Right lobe of liver (tissue), 6 donors: ENCODE data around the gene PPOX. TPM values are rescaled to one million over a fixed set of nuclear protein-coding genes. Genes with fewer than 3 reads are reported as not detected.

ENCODE experiments used
- ATAC-seq, 4 donors: fragments of 200-7000 bp; cut with Tn5 transposase; one replicate each; pipeline ENCODE4 v1.9.1; 2020; ENCODE audit warnings: mild to moderate bottlenecking in 4 of 4, moderate library complexity in 4 of 4
- DNase-seq, 3 donors: peaks; one replicate each; pipeline ENCODE4 v3.0.0-alpha.2; 2020
- H3K27ac ChIP-seq, 3 donors: fragments of 200-600 bp; one replicate each; pipeline ENCODE4 v1.8.0; 2022
- H3K27me3 ChIP-seq, 2 donors: fragments of 200-600 bp; one replicate each; pipeline ENCODE4 v1.8.0; 2022
- H3K36me3 ChIP-seq, 4 donors: fragments of 200-600 bp; sonication (generic) in 1 of 4; one replicate each; pipeline versions ENCODE4 v1.5.1 to v1.8.0; 2017 to 2022; ENCODE audit warnings: control low read depth in 1 of 4
- H3K4me1 ChIP-seq, 4 donors: fragments of 200-600 bp; sonication (generic) in 1 of 4; one replicate each; pipeline versions ENCODE4 v1.5.1 to v1.8.0; 2017 to 2022; ENCODE audit warnings: control low read depth in 1 of 4
- H3K4me3 ChIP-seq, 3 donors: fragments of 200-600 bp; one replicate each; pipeline ENCODE4 v1.8.0; 2022
- H3K9me3 ChIP-seq, 4 donors: fragments of 200-600 bp; sonication (generic) in 1 of 4; one replicate each; pipeline versions ENCODE4 v1.5.1 to v1.8.0; 2017 to 2022; ENCODE audit warnings: control low read depth in 1 of 4
- POLR2A ChIP-seq: fragments of 450-650 bp; IDR thresholded peaks from one replicate; pipeline ENCODE4 v1.6.1; 2017; ENCODE audit warnings: antibody characterized with exemption, mild to moderate bottlenecking
- WGBS: methylation state at CpG from one replicate; pipeline ENCODE4 v1.1.6; 2018; ENCODE audit warnings: low coverage, low lambda C conversion rate; ENCODE audit not compliant: insufficient coverage; ENCODE audit errors: missing lambda C conversion rate; 5-methylcytosine and 5-hydroxymethylcytosine counted together
- intact Hi-C, 2 donors: fragments of 100-400 bp; cut with DNase I; formaldehyde crosslinking; loops; one replicate each; pipeline versions ENCODE4 v1.11.2 to v1.14.1; 2022
- total RNA-seq, 6 experiments: library from RNA; depleted of rRNA in 2 of 6; stranded (reverse); fragments of >200 nt in 2 of 6; fragmentation: NEBNext Ultra II Directional in 3 of 6; extraction: Animal tissue kit (Norgen Biotek cat#: 25700) in 3 of 6; gene quantifications; one replicate each; pipeline versions ENCODE4 v1.1.0 to v1.2.4, GENCODE V29; 2016 to 2023
- TF ChIP-seq, protein P1 (sequence below), 4 donors: fragments of 200-600 bp in 3 of 4; fragments of 450-650 bp in 1 of 4; IDR thresholded peaks; one replicate each; pipeline versions ENCODE4 v1.5.1 to v1.8.0; 2016 to 2022; ENCODE audit warnings: antibody characterized with exemption in 4 of 4, mild to moderate bottlenecking in 2 of 4
- donor health status: DM: no; HTN: yes; CAD: no.
- donor health status: DM: no; HTN: no; CAD: no.
- donor health status: DM: no; HTN: no; CAD: no.
- donor health status: DM: no; HTN: yes; CAD: no.
- donor health status: DM: no; HTN: yes; CAD: no.

PPOX gene
- total RNA-seq, 6 experiments from 2014 or later: 7.6 to 14.3 (median 9.5) TPM

DNA sequence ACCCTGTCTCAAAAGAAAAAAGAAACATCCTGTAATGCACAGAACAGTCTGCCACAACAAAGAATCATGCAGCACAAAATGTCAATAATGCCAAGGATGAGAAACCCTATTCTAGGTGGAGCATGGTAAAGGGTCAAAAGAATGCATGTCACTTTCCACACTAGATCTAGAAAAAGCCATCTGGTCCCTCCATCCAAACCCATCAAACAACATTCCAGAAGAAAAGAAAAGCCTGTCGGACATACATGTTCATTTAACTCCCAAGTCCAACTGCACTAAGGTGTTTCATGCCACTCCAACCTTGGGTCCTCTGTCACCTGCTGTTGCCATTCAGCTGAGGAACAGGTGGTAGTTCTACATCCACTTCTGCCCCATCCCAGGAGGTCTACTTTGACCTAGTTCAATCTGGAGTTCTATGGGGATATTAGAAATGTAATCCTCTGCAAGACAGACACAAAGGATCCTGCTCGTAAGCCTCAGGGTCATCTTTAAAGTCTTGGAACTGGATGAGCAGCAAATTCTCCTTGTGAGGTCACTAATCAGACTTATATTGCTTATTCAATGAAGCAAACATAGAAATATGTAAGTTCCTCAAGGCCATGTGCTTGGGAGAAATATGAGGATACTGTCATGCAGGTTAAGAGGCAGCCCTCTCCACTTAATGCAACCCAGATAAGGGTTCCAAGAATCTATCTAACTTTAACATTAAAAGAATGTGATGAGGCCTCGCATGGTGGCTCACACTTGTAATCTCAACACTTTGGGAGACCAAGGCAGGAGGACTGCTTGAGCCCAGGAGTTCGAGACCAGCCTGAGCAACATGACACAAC is 37.4 kb upstream of the PPOX start:
- no peak for ATAC-seq
- no peak for TF ChIP-seq POLR2A
- TF ChIP-seq, protein P1, sequence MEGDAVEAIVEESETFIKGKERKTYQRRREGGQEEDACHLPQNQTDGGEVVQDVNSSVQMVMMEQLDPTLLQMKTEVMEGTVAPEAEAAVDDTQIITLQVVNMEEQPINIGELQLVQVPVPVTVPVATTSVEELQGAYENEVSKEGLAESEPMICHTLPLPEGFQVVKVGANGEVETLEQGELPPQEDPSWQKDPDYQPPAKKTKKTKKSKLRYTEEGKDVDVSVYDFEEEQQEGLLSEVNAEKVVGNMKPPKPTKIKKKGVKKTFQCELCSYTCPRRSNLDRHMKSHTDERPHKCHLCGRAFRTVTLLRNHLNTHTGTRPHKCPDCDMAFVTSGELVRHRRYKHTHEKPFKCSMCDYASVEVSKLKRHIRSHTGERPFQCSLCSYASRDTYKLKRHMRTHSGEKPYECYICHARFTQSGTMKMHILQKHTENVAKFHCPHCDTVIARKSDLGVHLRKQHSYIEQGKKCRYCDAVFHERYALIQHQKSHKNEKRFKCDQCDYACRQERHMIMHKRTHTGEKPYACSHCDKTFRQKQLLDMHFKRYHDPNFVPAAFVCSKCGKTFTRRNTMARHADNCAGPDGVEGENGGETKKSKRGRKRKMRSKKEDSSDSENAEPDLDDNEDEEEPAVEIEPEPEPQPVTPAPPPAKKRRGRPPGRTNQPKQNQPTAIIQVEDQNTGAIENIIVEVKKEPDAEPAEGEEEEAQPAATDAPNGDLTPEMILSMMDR (IDR thresholded peaks at IDR 0.05): no peak
- Histone ChIP-seq H3K4me1 (peaks cover 0 to 14% (median 4%) of the 10 kb centered on the region in 4 donors), H3K27me3 (no peaks in the 10 kb centered on the region), H3K27ac (no peak overlapping the region), H3K36me3 (peaks cover 0 to 35% (median 9%) of the 10 kb centered on the region in 4 donors), H3K4me3 (no peak overlapping the region), H3K9me3 (no peaks in the 10 kb centered on the region)
- intact Hi-C loops: no loop called here
- WGBS: 94% methylated on average over 3 of the region's 4 CpGs
- no peak for DNase-seq

DNA sequence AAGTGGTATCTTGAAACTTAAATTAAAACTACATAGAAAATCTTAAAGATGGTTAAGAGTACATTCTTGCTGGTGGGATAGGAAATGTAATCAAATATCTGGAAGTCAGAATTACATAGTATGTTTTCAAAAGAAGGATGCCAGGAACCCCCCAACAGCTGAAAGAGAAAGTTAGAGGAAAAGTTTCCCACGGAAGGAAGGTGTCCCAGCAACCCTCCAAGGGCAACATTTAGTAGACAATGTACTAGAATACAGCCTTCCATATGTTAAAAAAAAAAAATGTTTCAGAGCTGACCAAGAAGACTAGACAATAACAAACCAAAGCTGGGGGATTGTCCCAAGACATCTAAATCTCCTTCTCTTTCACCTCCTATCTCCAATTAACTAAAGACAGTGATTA is 36.0 kb upstream of the PPOX start:
- Histone ChIP-seq H3K27ac (no peak overlapping the region), H3K9me3 (no peaks in the 10 kb centered on the region), H3K27me3 (no peaks in the 10 kb centered on the region), H3K36me3 (peaks cover 0 to 20% (median 3%) of the 10 kb centered on the region in 4 donors), H3K4me3 (no peak overlapping the region), H3K4me1 (peaks cover 0 to 15% (median 4%) of the 10 kb centered on the region in 4 donors)
- no peak for ATAC-seq
- no peak for DNase-seq
- 71% methylated on average over 1 of the region's 1 CpG for WGBS
- TF ChIP-seq, protein P1 (IDR thresholded peaks at IDR 0.05): no peak
- no peak for TF ChIP-seq POLR2A
- intact Hi-C loops: no loop called here

DNA sequence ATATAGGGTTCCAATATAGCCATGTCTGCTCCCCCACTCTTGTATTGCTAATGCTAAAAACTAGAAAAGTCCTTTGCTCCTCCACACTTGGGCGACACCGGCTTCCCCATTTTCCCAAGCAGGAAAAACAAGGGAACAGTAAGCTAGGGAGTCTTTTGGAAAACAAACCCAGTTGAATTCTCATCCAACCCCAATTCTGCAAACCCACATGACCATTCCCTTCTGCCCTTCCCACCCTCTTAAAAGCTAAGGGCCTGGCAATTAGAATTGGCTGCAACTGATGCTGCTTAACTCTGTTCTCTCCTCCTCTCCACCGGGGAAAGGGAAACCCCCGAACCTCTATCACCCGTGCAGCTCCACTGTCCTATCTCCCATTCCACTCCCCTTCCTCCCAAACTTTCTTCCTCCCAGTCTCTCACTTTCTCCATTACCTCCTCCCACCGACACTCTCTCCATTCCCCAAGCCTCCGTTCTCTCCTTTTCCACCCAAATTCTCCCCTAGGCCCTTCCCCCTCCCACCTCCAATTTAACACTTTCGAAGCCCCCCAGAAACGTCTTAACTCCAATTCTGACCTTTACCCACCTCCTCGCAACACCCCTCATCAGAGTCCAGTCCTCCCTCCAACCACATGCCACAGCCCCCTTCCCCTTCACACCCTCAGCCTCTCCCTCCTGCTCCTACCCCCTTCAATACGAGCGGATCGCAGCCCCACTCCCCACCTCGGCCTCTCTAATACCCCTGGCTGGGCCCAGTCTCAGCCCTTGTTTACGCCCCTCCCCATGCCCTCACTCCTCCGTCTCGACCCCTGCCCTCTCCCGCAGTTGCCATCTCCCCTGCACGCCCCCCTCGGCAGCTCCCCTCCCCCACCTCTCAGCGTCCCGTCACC is 34.5 kb upstream of the PPOX start:
- 6% methylated on average over 22 of the region's 22 CpGs for WGBS
- intact Hi-C loops: no loop called here
- no peaks in the 10 kb centered on the region for H3K9me3 ChIP-seq
- DNase-seq (no peak), ATAC-seq (peak in 2 of 4 donors; percentile 2 to 11)
- no peak for TF ChIP-seq POLR2A
- TF ChIP-seq, protein P1 (IDR thresholded peaks at IDR 0.05): no peak
- peak overlapping the region; percentile 51 to 82 (median 73) for H3K4me3 ChIP-seq
- H3K27ac ChIP-seq: peak overlapping the region; percentile 81 to 94 (median 93)
- H3K27me3 ChIP-seq: no peaks in the 10 kb centered on the region
- peaks cover 0 to 18% (median 0%) of the 10 kb centered on the region in 4 donors for H3K36me3 ChIP-seq
- peaks cover 0 to 15% (median 4%) of the 10 kb centered on the region in 4 donors for H3K4me1 ChIP-seq

DNA sequence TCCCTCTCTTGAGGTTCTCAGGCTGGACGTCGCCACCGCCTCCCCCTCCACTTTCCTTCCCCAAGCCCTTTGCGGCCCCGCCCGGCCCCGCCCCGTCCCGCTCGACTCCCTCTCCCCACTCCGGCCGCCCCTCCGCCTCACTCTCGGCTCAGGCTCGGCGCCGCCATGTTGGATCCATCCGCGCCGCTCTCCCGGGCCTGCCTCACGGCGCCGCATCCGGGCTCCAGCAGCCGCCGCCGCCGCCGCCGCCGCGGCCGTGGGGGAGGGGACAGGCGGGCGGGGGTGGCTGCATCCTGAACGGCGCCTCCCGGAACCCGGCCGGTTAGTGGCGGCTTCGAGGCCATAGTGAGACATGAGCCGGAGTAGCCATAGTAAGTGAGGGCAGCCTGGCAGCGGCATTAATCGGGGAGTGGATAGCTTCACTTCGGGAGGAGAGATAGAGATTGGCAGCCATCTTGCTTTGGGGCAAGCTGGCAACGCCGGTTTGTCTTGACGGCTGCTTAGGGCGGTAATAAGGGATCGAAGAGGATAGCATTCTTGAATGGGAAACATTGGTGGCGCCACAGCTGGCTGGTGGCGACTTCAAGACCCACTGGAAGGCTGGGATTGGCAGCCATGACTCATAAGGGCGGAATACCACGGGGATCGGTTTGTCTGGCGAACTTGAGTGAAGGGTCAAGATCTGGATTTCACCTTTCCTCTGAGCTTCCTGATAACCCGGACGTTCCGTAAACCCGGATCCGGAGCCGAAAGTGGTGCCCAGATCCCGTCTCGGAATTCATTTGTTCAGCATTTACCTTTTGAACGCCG is 33.6 kb upstream of the PPOX start, which contains the start of gene DEDD:
Gene DEDD, minus strand, starts transcription at position 258 of the 810 bp plus-strand sequence. CDS start 8,205 bp downstream, outside the sequence.
- TF ChIP-seq, protein P1 (IDR thresholded peaks at IDR 0.05): no peak
- TF ChIP-seq POLR2A: peak; percentile 69
- under 1% methylated on average over 47 of the region's 68 CpGs for WGBS
- ATAC-seq: peak; percentile 91 to 97 (median 92)

More for the DNA sequence above, 33.6 kb upstream of the PPOX start, which contains the start of gene DEDD:
- peak within 1 kb of the TSS; percentile 51 to 82 (median 73) for H3K4me3 ChIP-seq
- peak; percentile 93 to 95 (median 94) for DNase-seq
- intact Hi-C loops: no loop called here
- no peaks in the 10 kb centered on the region for H3K9me3 ChIP-seq
- H3K4me1 ChIP-seq: peaks cover 0 to 15% (median 4%) of the 10 kb centered on the region in 4 donors
- H3K27me3 ChIP-seq: no peaks in the 10 kb centered on the region
- peaks cover 0 to 18% (median 0%) of the 10 kb centered on the region in 4 donors for H3K36me3 ChIP-seq
- H3K27ac ChIP-seq: peak within 1 kb of the TSS; percentile 81 to 94 (median 93)
